Measurements from ENCODE around the gene MAP3K4.

DNA sequence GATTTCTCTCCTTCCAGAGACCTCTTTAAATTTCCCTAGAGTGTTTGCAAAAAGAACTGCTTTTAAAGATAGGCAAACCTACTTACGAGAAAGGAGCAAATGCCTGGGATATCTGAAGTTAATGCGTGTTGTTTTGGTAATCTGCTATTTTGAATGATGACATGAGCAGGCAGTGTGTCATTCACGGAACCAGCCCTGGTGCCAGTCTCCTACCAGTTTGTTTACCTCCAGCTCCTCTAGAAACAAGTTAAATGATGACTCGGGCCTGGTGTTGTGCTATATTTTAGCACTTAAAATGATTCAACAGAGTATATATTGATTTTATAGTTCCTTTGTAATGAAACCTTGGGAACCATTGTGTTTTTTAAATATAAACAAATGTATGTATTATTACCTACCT lies 41.1 kb upstream of the MAP3K4 start:
- TF ChIP-seq, protein P1, sequence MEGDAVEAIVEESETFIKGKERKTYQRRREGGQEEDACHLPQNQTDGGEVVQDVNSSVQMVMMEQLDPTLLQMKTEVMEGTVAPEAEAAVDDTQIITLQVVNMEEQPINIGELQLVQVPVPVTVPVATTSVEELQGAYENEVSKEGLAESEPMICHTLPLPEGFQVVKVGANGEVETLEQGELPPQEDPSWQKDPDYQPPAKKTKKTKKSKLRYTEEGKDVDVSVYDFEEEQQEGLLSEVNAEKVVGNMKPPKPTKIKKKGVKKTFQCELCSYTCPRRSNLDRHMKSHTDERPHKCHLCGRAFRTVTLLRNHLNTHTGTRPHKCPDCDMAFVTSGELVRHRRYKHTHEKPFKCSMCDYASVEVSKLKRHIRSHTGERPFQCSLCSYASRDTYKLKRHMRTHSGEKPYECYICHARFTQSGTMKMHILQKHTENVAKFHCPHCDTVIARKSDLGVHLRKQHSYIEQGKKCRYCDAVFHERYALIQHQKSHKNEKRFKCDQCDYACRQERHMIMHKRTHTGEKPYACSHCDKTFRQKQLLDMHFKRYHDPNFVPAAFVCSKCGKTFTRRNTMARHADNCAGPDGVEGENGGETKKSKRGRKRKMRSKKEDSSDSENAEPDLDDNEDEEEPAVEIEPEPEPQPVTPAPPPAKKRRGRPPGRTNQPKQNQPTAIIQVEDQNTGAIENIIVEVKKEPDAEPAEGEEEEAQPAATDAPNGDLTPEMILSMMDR (IDR thresholded peaks at IDR 0.05) = no peak
- TF ChIP-seq POLR2A (IDR thresholded peaks at IDR 0.05) = no peak

All from lower leg skin (tissue), 3 donors.